Measurements from ENCODE around the gene IFNAR1. TPM values are rescaled to one million over a fixed set of nuclear protein-coding genes. Genes with fewer than 3 reads are reported as not detected.

IFNAR1 gene
- total RNA-seq, 1 donor from 2014 or later = 16.4 TPM

- no peak for DNase-seq (ENCODE audit: low read depth in 2 of 2)
These were observed 76.8 kb downstream of the IFNAR1 start for GRCh38 chr21:33401630-33401992.

- DNase-seq (ENCODE audit: low read depth in 2 of 2) = peak in 1 of 2 donors; percentile 61
These were observed 77.5 kb downstream of the IFNAR1 start for GRCh38 chr21:33402001-33402979.

GRCh38 chr21:33403128-33403785 lies 78.5 kb downstream of the IFNAR1 start, which contains the start of gene IFNGR2:
Gene IFNGR2, plus strand, starts transcription at chr21:33403413. Its CDS starts 131 bp downstream, at chr21:33403544.
- DNase-seq (ENCODE audit: low read depth in 2 of 2) = peak in 1 of 2 donors; percentile 57

- DNase-seq (ENCODE audit: low read depth in 2 of 2) = peak in 1 of 2 donors; percentile 41
These were observed 79.2 kb downstream of the IFNAR1 start for GRCh38 chr21:33403786-33404585.

GRCh38 chr21:33406493-33406892 lies 81.7 kb downstream of the IFNAR1 start:
- no peak for DNase-seq (ENCODE audit: low read depth in 2 of 2)

Other genes with a start within 250 kb of the IFNAR1 start
- gene IFNAR2, start 95.0 kb upstream of the IFNAR1 start, total RNA-seq = 8.3 and 8.7 TPM in 2 replicates
- 45.8 and 46.7 TPM in 2 replicates for gene IL10RB, start 58.6 kb upstream of the IFNAR1 start, total RNA-seq
- gene IFNGR2, start 78.4 kb downstream of the IFNAR1 start, total RNA-seq = 47.1 and 62.1 TPM in 2 replicates
- 15.0 and 18.8 TPM in 2 replicates for gene TMEM50B, start 155.0 kb downstream of the IFNAR1 start, total RNA-seq
- 0.89 and 1.2 TPM in 2 replicates for gene DNAJC28, start 166.7 kb downstream of the IFNAR1 start, total RNA-seq
- gene GART, start 217.1 kb downstream of the IFNAR1 start, total RNA-seq = 53.1 and 63.9 TPM in 2 replicates
- 83.2 and 132 TPM in 2 replicates for gene SON, start 218.1 kb downstream of the IFNAR1 start, total RNA-seq

Measured in dermis microvascular lymphatic vessel endothelial cell (primary cell).